Measurements from ENCODE around the gene ATP10B.

The ATP10B gene

GRCh38 chr5:160685219-160685618, 166.8 kb downstream of the ATP10B start:
- DNase-seq, result no peak

- no peak for DNase-seq
Measured at GRCh38 chr5:160679567-160680309, 172.3 kb downstream of the ATP10B start.

- DNase-seq, result no peak
Measured at GRCh38 chr5:160675988-160676387, 176.0 kb downstream of the ATP10B start.

- DNase-seq, result no peak
Measured at GRCh38 chr5:160674901-160675300, 177.1 kb downstream of the ATP10B start.

- no peak for DNase-seq
Measured at GRCh38 chr5:160672521-160672920, 179.5 kb downstream of the ATP10B start.

- no peak for DNase-seq
Measured at GRCh38 chr5:160668356-160668755, 183.7 kb downstream of the ATP10B start.

GRCh38 chr5:160667160-160667559, 184.9 kb downstream of the ATP10B start:
- no peak for DNase-seq

- no peak for DNase-seq
Measured at GRCh38 chr5:160665460-160665859, 186.6 kb downstream of the ATP10B start.

- DNase-seq, result no peak
Measured at GRCh38 chr5:160660132-160660531, 191.9 kb downstream of the ATP10B start.

- DNase-seq, result no peak
Measured at GRCh38 chr5:160657622-160658458, 194.2 kb downstream of the ATP10B start.

GRCh38 chr5:160657068-160657507, 194.9 kb downstream of the ATP10B start:
- DNase-seq, result peak; percentile 34

GRCh38 chr5:160655717-160656116, 196.3 kb downstream of the ATP10B start:
- no peak for DNase-seq

GRCh38 chr5:160651692-160652645, 200.0 kb downstream of the ATP10B start:
- DNase-seq, result no peak

- peak; percentile 10 for DNase-seq
Measured at GRCh38 chr5:160649304-160649703, 202.7 kb downstream of the ATP10B start.

GRCh38 chr5:160646033-160646432, 206.0 kb downstream of the ATP10B start:
- no peak for DNase-seq

GRCh38 chr5:160643616-160644240, 208.3 kb downstream of the ATP10B start:
- no peak for DNase-seq

GRCh38 chr5:160641405-160641804, 210.6 kb downstream of the ATP10B start:
- no peak for DNase-seq

GRCh38 chr5:160640406-160640805, 211.6 kb downstream of the ATP10B start:
- DNase-seq, result no peak

GRCh38 chr5:160638161-160638742, 213.8 kb downstream of the ATP10B start:
- no peak for DNase-seq

- DNase-seq, result no peak
Measured at GRCh38 chr5:160637357-160638090, 214.5 kb downstream of the ATP10B start.

- DNase-seq, result no peak
Measured at GRCh38 chr5:160635663-160636062, 216.3 kb downstream of the ATP10B start.
